ENCODE results near the gene HDX. TPM values are rescaled to one million over a fixed set of nuclear protein-coding genes. Genes with fewer than 3 reads are reported as not detected.

Gene HDX
- total and polyA plus RNA-seq, 2 of the 13 experiments (the other 11 are each of a cell fraction or from before 2014, with no cell fraction given) = 0.20 TPM; not detected in 1

GRCh38 chrX:84477114-84477513 is 25.1 kb downstream of the HDX start:
- ChIA-PET CTCF (ENCODE audit: low intra/inter-chr PET ratio, low total read pairs) (no interaction called here), POLR2A (no interaction called here)
- Histone ChIP-seq H3K4me2 (ENCODE audit: low read depth, low read length) (no peak overlapping the region), H3K27me3 (ENCODE audit: control insufficient read depth in 1 of 2, insufficient read depth in 2 of 2, low read length in 2 of 2) (no peaks in the 10 kb centered on the region), H3K4me1 (ENCODE audit: insufficient read depth, low read length) (no peaks in the 10 kb centered on the region), H4K20me1 (ENCODE audit: insufficient read depth, low read length) (no peaks in the 10 kb centered on the region), H3K36me3 (replicated peaks in 1 of 2; ENCODE audit: control insufficient read depth in 1 of 2, insufficient read depth in 2 of 2, low read length in 2 of 2) (no peaks in the 10 kb centered on the region), H3K4me3 (replicated peaks in 1 of 3; ENCODE audit: insufficient read depth in 1 of 3, low read depth in 2 of 3, low read length in 3 of 3) (no peak overlapping the region), H3K9ac (ENCODE audit: insufficient read depth, low read depth, low read length) (no peak overlapping the region), H3K79me2 (ENCODE audit: insufficient read depth, low read length) (no peaks in the 10 kb centered on the region), H2AFZ (ENCODE audit: low read length) (no peak overlapping the region), H3K9me3 (ENCODE audit: low read length) (no peaks in the 10 kb centered on the region), H3K27ac (ENCODE audit: extremely low read length, insufficient read depth, low read length) (no peak overlapping the region)
- intact Hi-C loops (cut with micrococcal nuclease; ENCODE audit: unreplicated experiment) = no loop called here
- TF ChIP-seq ZFP36L2 (CRISPR knock-in tag; IDR thresholded peaks at IDR 0.05) = no peak
- TF ChIP-seq ZBTB1 (CRISPR knock-in tag; IDR thresholded peaks at IDR 0.05; ENCODE audit: borderline replicate concordance) = no peak
- no peak for TF ChIP-seq IKZF5 (CRISPR knock-in tag; IDR thresholded peaks at IDR 0.05)
- TF ChIP-seq ZNF292 (CRISPR knock-in tag; IDR thresholded peaks at IDR 0.05; ENCODE audit: borderline replicate concordance, low read depth) = no peak
- no peak for TF ChIP-seq ZSCAN22 (CRISPR knock-in tag; IDR thresholded peaks at IDR 0.05)
- TF ChIP-seq ATF5 (CRISPR knock-in tag; IDR thresholded peaks at IDR 0.05; ENCODE audit: low read depth) = no peak
- TF ChIP-seq MEF2D (CRISPR knock-in tag; IDR thresholded peaks at IDR 0.05) = no peak
- TF ChIP-seq POLR2G (IDR thresholded peaks at IDR 0.05; ENCODE audit: low read depth, low read length) = no peak
- no peak for TF ChIP-seq ZFAT (CRISPR knock-in tag; conservative IDR thresholded peaks at IDR 0.05)
- no peak for TF ChIP-seq GATA4 (IDR thresholded peaks at IDR 0.05; ENCODE audit: borderline replicate concordance, low read depth)
- TF ChIP-seq ZFYVE20 (CRISPR knock-in tag; IDR thresholded peaks at IDR 0.05; ENCODE audit: borderline replicate concordance, low read depth) = no peak
- no peak for TF ChIP-seq LCORL (IDR thresholded peaks at IDR 0.05)
- TF ChIP-seq LCORL (CRISPR knock-in tag; IDR thresholded peaks at IDR 0.05) = no peak
- no peak for TF ChIP-seq ZNF383 (CRISPR knock-in tag; IDR thresholded peaks at IDR 0.05; ENCODE audit: borderline replicate concordance)
- FAIRE-seq = no peak
- ATAC-seq = no peak
- no peak for DNase-seq (ENCODE audit: low spot score)
- BruUV-seq (replicated peaks) = no TSS peak
- in situ Hi-C loops (cut with HindIII; ENCODE audit: extremely low pct_ligation_motif_present, low pct_unique_long_range_greater_than_20kb) = no loop called here
